ENCODE results near the gene KRT15. TPM values are rescaled to one million over a fixed set of nuclear protein-coding genes. Genes with fewer than 3 reads are reported as not detected.

The KRT15 gene
- total and polyA plus RNA-seq, 2 of the 4 experiments (the other 2 are of a cell fraction) = 2.9 to 5.3 TPM

- H2AK9ac ChIP-seq (replicated peaks; ENCODE audit: low read depth, low read length, poor library complexity) = no peak overlapping the region
- H3K27me3 ChIP-seq (ENCODE audit: control insufficient read depth, insufficient read depth, low read length) = peaks cover 25% of the 10 kb centered on the region
- H3K4me1 ChIP-seq (ENCODE audit: control insufficient read depth, insufficient read depth, low read length) = peaks cover 8% of the 10 kb centered on the region
- H3K9ac ChIP-seq (ENCODE audit: low read depth, low read length) = no peak overlapping the region
- H4K20me1 ChIP-seq (ENCODE audit: insufficient read depth, low read length) = no peaks in the 10 kb centered on the region; the same call in 1 of the 2 replicates
- no peaks in the 10 kb centered on the region for H3K79me1 ChIP-seq (ENCODE audit: low read depth in 1 of 2, low read length in 2 of 2)
- BruUV-seq (replicated peaks) = no TSS peak
- H3K14ac ChIP-seq (replicated peaks; ENCODE audit: low read depth, low read length) = no peak overlapping the region
- H3K9me3 ChIP-seq (ENCODE audit: control insufficient read depth, insufficient read depth, low read length) = peaks cover 10% of the 10 kb centered on the region
- no peaks in the 10 kb centered on the region for H3K9me1 ChIP-seq (ENCODE audit: insufficient read depth, low read length)
- in situ Hi-C loops (cut with MboI; ENCODE audit: low sequenced_read_pairs) (no loop called here), dilution Hi-C loops (cut with HindIII; ENCODE audit: low sequenced_read_pairs, unreplicated experiment) (no loop called here), intact Hi-C loops (cut with micrococcal nuclease) (no loop called here)
- H3K18ac ChIP-seq (ENCODE audit: low read depth, low read length) = no peak overlapping the region
- no peak for TF ChIP-seq ELK1 (IDR thresholded peaks at IDR 0.05; ENCODE audit: borderline replicate concordance, low read depth, low read length)
- TF ChIP-seq USF2 (IDR thresholded peaks at IDR 0.05; ENCODE audit: low read depth, low read length) = no peak
- H4K5ac ChIP-seq (ENCODE audit: low read depth, low read length) = no peak overlapping the region
- H2AK5ac ChIP-seq (ENCODE audit: low read depth, low read length) = no peak overlapping the region
- H3K4me2 ChIP-seq (ENCODE audit: low read depth, low read length) = no peak overlapping the region
- no peak overlapping the region for H2AFZ ChIP-seq (replicated peaks; ENCODE audit: low read length, poor library complexity)
- no peak overlapping the region for H3K27ac ChIP-seq (ENCODE audit: insufficient read depth, low read length)
- no peak overlapping the region for H2BK5ac ChIP-seq (ENCODE audit: low read depth, low read length, poor library complexity, severe bottlenecking)
- no peak overlapping the region for H3K23ac ChIP-seq (ENCODE audit: low read depth, low read length)
- no peak overlapping the region for H2BK20ac ChIP-seq (ENCODE audit: low read depth, low read length)
- H3K4ac ChIP-seq (ENCODE audit: low read depth, low read length) = no peak overlapping the region
- DNase-seq (no peak), ATAC-seq (ENCODE audit: low read depth) (no peak)
- H3K4me3 ChIP-seq (ENCODE audit: insufficient read depth, low read depth, low read length) = no peak overlapping the region
- ChIA-PET POLR2A (ENCODE audit: unreplicated experiment) (no interaction called here), CTCF (interaction anchor here (0.7 to 1.2 kb wide), 2 partner anchors 29 to 85 kb away, joined by 3 read pairs; no protein-coding TSS in a partner anchor)
- no CpG with 5 or more reads among the region's 8 CpGs for WGBS, 2 experiments (ENCODE audit: extremely low coverage in 2 of 2, insufficient read length in 1 of 2)
- no peak overlapping the region for H4K91ac ChIP-seq (ENCODE audit: insufficient read depth, low read depth, low read length)
- H4K8ac ChIP-seq (ENCODE audit: low read depth in 2 of 2, low read length in 2 of 2) = no peak overlapping the region
- H3K56ac ChIP-seq (ENCODE audit: extremely low read depth, insufficient read depth, low read length) = no peak overlapping the region
- H3K36me3 ChIP-seq (ENCODE audit: control insufficient read depth, insufficient read depth, low read length) = no peaks in the 10 kb centered on the region
- no peak overlapping the region; the same call in 2 of the 3 replicates for H2BK15ac ChIP-seq (ENCODE audit: low read depth, low read length)
- no peak overlapping the region for H2BK120ac ChIP-seq (ENCODE audit: low read depth, low read length)
These were observed 54.9 kb downstream of the KRT15 start for GRCh38 chr17:41463746-41464145.

Small RNA genes within 50 kb of the gene (microRNA-seq; reads per million reads assigned to microRNA genes)
- gene MIR6510 (ENCODE audit: unreplicated experiment) (not detected), gene RNU2-32P (ENCODE audit: insufficient read depth, insufficient read length) (not detected)

Small RNA genes within 50 kb of the gene (small RNA-seq; reads per million reads assigned to genes)
- 1.5 to 266 (median 6.9) reads per million in 5 experiments for gene RNU2-32P

Other genes starting within 250 kb of the KRT15 start
- gene KRTAP9-7, start 243.2 kb downstream of the KRT15 start, total RNA-seq (2012; rRNA removed) = not detected in 2 replicates
- not detected in 2 replicates for gene KRTAP9-7, start 243.2 kb downstream of the KRT15 start, polyA plus RNA-seq (2012; rRNA removed)
- gene KRTAP29-1, start 216.0 kb downstream of the KRT15 start, total RNA-seq (2012; rRNA removed) = not detected in 2 replicates
- gene KRTAP29-1, start 216.0 kb downstream of the KRT15 start, polyA plus RNA-seq (2012; rRNA removed) = not detected in 2 replicates
- gene KRTAP16-1, start 209.6 kb downstream of the KRT15 start, total RNA-seq (2012; rRNA removed) = not detected in 2 replicates
- not detected in 2 replicates for gene KRTAP16-1, start 209.6 kb downstream of the KRT15 start, polyA plus RNA-seq (2012; rRNA removed)
- not detected in 2 replicates for gene KRTAP17-1, start 203.2 kb downstream of the KRT15 start, total RNA-seq (2012; rRNA removed)
- gene KRTAP17-1, start 203.2 kb downstream of the KRT15 start, polyA plus RNA-seq (2012; rRNA removed) = not detected in 2 replicates
- not detected in 2 replicates for gene KRT33A, start 168.1 kb downstream of the KRT15 start, total RNA-seq (2012; rRNA removed)
- gene KRT33A, start 168.1 kb downstream of the KRT15 start, polyA plus RNA-seq (2012; rRNA removed) = not detected in 2 replicates
- gene KRT33B, start 149.1 kb downstream of the KRT15 start, total RNA-seq (2012; rRNA removed) = 0.18 and 0.28 TPM in 2 replicates
- gene KRT33B, start 149.1 kb downstream of the KRT15 start, polyA plus RNA-seq (2012; rRNA removed) = 0.14 and 0.22 TPM in 2 replicates
- gene KRT34, start 136.6 kb downstream of the KRT15 start, total RNA-seq (2012; rRNA removed) = 3.6 and 3.9 TPM in 2 replicates
- 3.4 and 4.2 TPM in 2 replicates for gene KRT34, start 136.6 kb downstream of the KRT15 start, polyA plus RNA-seq (2012; rRNA removed)
- gene KRT31, start 121.3 kb downstream of the KRT15 start, total RNA-seq (2012; rRNA removed) = not detected in 2 replicates
- 0.05 TPM in 1 of 2 replicates, not detected in the other for gene KRT31, start 121.3 kb downstream of the KRT15 start, polyA plus RNA-seq (2012; rRNA removed)
- not detected in 2 replicates for gene KRT37, start 94.3 kb downstream of the KRT15 start, total RNA-seq (2012; rRNA removed)
- not detected in 2 replicates for gene KRT37, start 94.3 kb downstream of the KRT15 start, polyA plus RNA-seq (2012; rRNA removed)
- gene KRT38, start 77.9 kb downstream of the KRT15 start, total RNA-seq (2012; rRNA removed) = not detected in 2 replicates
- 0.04 and 0.09 TPM in 2 replicates for gene KRT38, start 77.9 kb downstream of the KRT15 start, polyA plus RNA-seq (2012; rRNA removed)
- not detected in 2 replicates for gene KRT32, start 51.5 kb downstream of the KRT15 start, total RNA-seq (2012; rRNA removed)
- gene KRT32, start 51.5 kb downstream of the KRT15 start, polyA plus RNA-seq (2012; rRNA removed) = 0.06 and 0.09 TPM in 2 replicates
- not detected in 2 replicates for gene KRT35, start 37.7 kb downstream of the KRT15 start, total RNA-seq (2012; rRNA removed)
- not detected in 2 replicates for gene KRT35, start 37.7 kb downstream of the KRT15 start, polyA plus RNA-seq (2012; rRNA removed)
- gene KRT36, start 29.0 kb downstream of the KRT15 start, total RNA-seq (2012; rRNA removed) = not detected in 2 replicates
- not detected in 2 replicates for gene KRT36, start 29.0 kb downstream of the KRT15 start, polyA plus RNA-seq (2012; rRNA removed)
- gene KRT13, start 13.3 kb downstream of the KRT15 start, total RNA-seq (2012; rRNA removed) = 0.18 and 0.28 TPM in 2 replicates
- 0.56 and 0.60 TPM in 2 replicates for gene KRT13, start 13.3 kb downstream of the KRT15 start, polyA plus RNA-seq (2012; rRNA removed)
- 14.7 and 18.1 TPM in 2 replicates for gene KRT19, start 9.4 kb upstream of the KRT15 start, total RNA-seq (2012; rRNA removed)
- 12.0 and 12.5 TPM in 2 replicates for gene KRT19, start 9.4 kb upstream of the KRT15 start, polyA plus RNA-seq (2012; rRNA removed)
- not detected in 2 replicates for gene KRT9, start 53.2 kb upstream of the KRT15 start, total RNA-seq (2012; rRNA removed)
- not detected in 2 replicates for gene KRT9, start 53.2 kb upstream of the KRT15 start, polyA plus RNA-seq (2012; rRNA removed)
- not detected in 2 replicates for gene KRT14, start 68.0 kb upstream of the KRT15 start, total RNA-seq (2012; rRNA removed)
- gene KRT14, start 68.0 kb upstream of the KRT15 start, polyA plus RNA-seq (2012; rRNA removed) = not detected in 2 replicates
- not detected in 2 replicates for gene KRT16, start 93.9 kb upstream of the KRT15 start, total RNA-seq (2012; rRNA removed)
- gene KRT16, start 93.9 kb upstream of the KRT15 start, polyA plus RNA-seq (2012; rRNA removed) = not detected in 2 replicates
- 2.5 TPM in 2 replicates for gene KRT17, start 105.7 kb upstream of the KRT15 start, total RNA-seq (2012; rRNA removed)
- 4.6 and 5.3 TPM in 2 replicates for gene KRT17, start 105.7 kb upstream of the KRT15 start, polyA plus RNA-seq (2012; rRNA removed)
- 89.4 and 102 TPM in 2 replicates for gene EIF1, start 170.0 kb upstream of the KRT15 start, total RNA-seq (2012; rRNA removed)
- 381 and 388 TPM in 2 replicates for gene EIF1, start 170.0 kb upstream of the KRT15 start, polyA plus RNA-seq (2012; rRNA removed)
- gene GAST, start 193.4 kb upstream of the KRT15 start, total RNA-seq (2012; rRNA removed) = not detected in 2 replicates
- gene GAST, start 193.4 kb upstream of the KRT15 start, polyA plus RNA-seq (2012; rRNA removed) = not detected in 2 replicates
- under 0.01 TPM in 1 of 2 replicates, not detected in the other for gene HAP1, start 215.8 kb upstream of the KRT15 start, total RNA-seq (2012; rRNA removed)
- 0.09 and 0.11 TPM in 2 replicates for gene HAP1, start 215.8 kb upstream of the KRT15 start, polyA plus RNA-seq (2012; rRNA removed)